ENCODE measurements around the gene CAT.

DNA sequence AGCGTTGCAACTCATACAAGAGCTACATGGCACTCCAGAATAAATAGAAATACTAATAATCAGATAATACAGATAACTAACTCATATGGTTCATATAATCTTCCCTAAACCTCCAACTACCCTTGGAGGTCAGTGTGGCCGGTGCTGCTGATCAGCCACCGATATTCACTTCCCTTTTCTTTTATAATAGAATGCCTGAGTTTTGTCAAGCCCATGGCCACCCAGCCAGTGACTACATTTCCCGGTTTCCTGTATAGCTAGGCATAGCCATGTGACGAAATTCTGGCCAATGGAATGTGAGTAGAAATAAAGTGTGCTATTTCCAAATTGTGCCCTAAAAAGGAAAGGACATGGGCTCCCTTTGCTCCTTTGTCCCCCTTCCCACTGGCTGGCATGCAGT is 5.9 kb upstream of the CAT start:
- TF ChIP-seq EZH2phosphoT487 (IDR thresholded peaks at IDR 0.05; ENCODE audit: insufficient read depth, low read depth) (no peak), EZH2 (IDR thresholded peaks at IDR 0.05; ENCODE audit: insufficient read depth, poor library complexity, severe bottlenecking) (no peak)

All from GM23248 (cell line).